Hepatocyte (in vitro differentiated cells): ENCODE data around the gene KIRREL3. TPM values are rescaled to one million over a fixed set of nuclear protein-coding genes. Genes with fewer than 3 reads are reported as not detected.

ENCODE experiments used
- DNase-seq: peaks from one replicate; pipeline ENCODE4 v3.0.0-alpha.2; 2016; ENCODE audit warnings: low spot score
- H2AFZ ChIP-seq: fragments of 200-600 bp; sonication (generic); 2 replicates; pipeline ENCODE4 v1.6.0; 2016; ENCODE audit warnings: antibody characterized with exemption, mild to moderate bottlenecking
- H3K27ac ChIP-seq: fragments of 200-600 bp; sonication (generic); 2 replicates; pipeline ENCODE4 v1.5.1; 2016; ENCODE audit warnings: mild to moderate bottlenecking
- H3K27me3 ChIP-seq: fragments of 200-600 bp; sonication (generic); 2 replicates; pipeline ENCODE4 v1.6.1; 2016
- H3K36me3 ChIP-seq: fragments of 200-600 bp; sonication (generic); replicated peaks from 2 replicates; pipeline ENCODE4 v1.5.1; 2016; ENCODE audit warnings: low read depth; ENCODE audit not compliant: insufficient read depth
- H3K4me1 ChIP-seq: fragments of 200-600 bp; sonication (generic); 2 replicates; pipeline ENCODE4 v1.5.1; 2016; ENCODE audit warnings: mild to moderate bottlenecking, moderate library complexity; ENCODE audit not compliant: insufficient read depth
- H3K4me2 ChIP-seq: fragments of 200-600 bp; sonication (generic); 2 replicates; pipeline ENCODE4 v1.6.0; 2016
- H3K4me3 ChIP-seq: fragments of 200-600 bp; sonication (generic); 2 replicates; pipeline ENCODE4 v1.5.1; 2016; ENCODE audit warnings: mild to moderate bottlenecking
- H3K79me2 ChIP-seq: fragments of 200-600 bp; sonication (generic); 2 replicates; pipeline ENCODE4 v1.6.0; 2017; ENCODE audit warnings: mild to moderate bottlenecking
- H3K9me2 ChIP-seq: fragments of 200-600 bp; sonication (generic); replicated peaks from 2 replicates; pipeline ENCODE4 v1.6.0; 2017; ENCODE audit warnings: mild to moderate bottlenecking; ENCODE audit not compliant: insufficient read depth
- H3K9me3 ChIP-seq: fragments of 200-600 bp; sonication (generic); 2 replicates; pipeline ENCODE4 v1.5.1; 2016; ENCODE audit warnings: low read depth, mild to moderate bottlenecking
- H4K20me1 ChIP-seq: fragments of 200-600 bp; sonication (generic); 2 replicates; pipeline ENCODE4 v1.6.0; 2016; ENCODE audit warnings: mild to moderate bottlenecking; ENCODE audit not compliant: insufficient read depth, poor library complexity, severe bottlenecking
- EZH2 ChIP-seq: fragments of 200-600 bp; sonication (generic); IDR thresholded peaks from 2 replicates; pipeline ENCODE4 v1.6.1; 2016; ENCODE audit warnings: antibody characterized with exemption, mild to moderate bottlenecking, borderline replicate concordance
- EZH2phosphoT487 ChIP-seq: fragments of 200-600 bp; sonication (generic); IDR thresholded peaks from one replicate; pipeline ENCODE4 v1.6.1; 2018; ENCODE audit warnings: antibody characterized with exemption, mild to moderate bottlenecking, low read depth, moderate library complexity; ENCODE audit not compliant: unreplicated experiment, severe bottlenecking
- WGBS: methylation state at CpG from one replicate; pipeline ENCODE4 v1.1.6; 2016; ENCODE audit warnings: low lambda C conversion rate; ENCODE audit errors: missing lambda C conversion rate; 5-methylcytosine and 5-hydroxymethylcytosine counted together
- polyA plus RNA-seq: library from polyadenylated mRNA; unstranded; fragments of >200 nt; fragmentation: Nextera tagmentation; extraction: Ambion mirVana; gene quantifications from 2 replicates; pipeline ENCODE4 v1.2.1, GENCODE V29; 2016
- total RNA-seq: library from RNA; depleted of rRNA; stranded (reverse); fragments of >200 nt; gene quantifications from 2 replicates; pipeline ENCODE4 v1.2.3, GENCODE V29; 2014
- TF ChIP-seq, protein P1 (sequence below): fragments of 200-600 bp; sonication (generic); IDR thresholded peaks from 2 replicates; pipeline ENCODE4 v1.5.1; 2016; ENCODE audit warnings: antibody characterized with exemption, mild to moderate bottlenecking; ENCODE audit not compliant: poor library complexity

Gene KIRREL3
- total and polyA plus RNA-seq, 2 experiments from 2014 or later = 0.33 to 0.86 TPM

GRCh38 chr11:126431401-126432064 is 569.0 kb downstream of the KIRREL3 start:
- Histone ChIP-seq H3K4me3 (no peak overlapping the region), H3K4me1 (peaks cover 9% of the 10 kb centered on the region), H2AFZ (no peak overlapping the region), H4K20me1 (no peaks in the 10 kb centered on the region), H3K27ac (peak overlapping the region; percentile 66), H3K9me3 (no peaks in the 10 kb centered on the region), H3K27me3 (no peaks in the 10 kb centered on the region), H3K4me2 (no peak overlapping the region), H3K79me2 (no peaks in the 10 kb centered on the region), H3K9me2 (no peaks in the 10 kb centered on the region), H3K36me3 (no peaks in the 10 kb centered on the region)
- WGBS = 89% methylated on average over 21 of the region's 23 CpGs
- TF ChIP-seq EZH2 (no peak), EZH2phosphoT487 (no peak)
- TF ChIP-seq, protein P1, sequence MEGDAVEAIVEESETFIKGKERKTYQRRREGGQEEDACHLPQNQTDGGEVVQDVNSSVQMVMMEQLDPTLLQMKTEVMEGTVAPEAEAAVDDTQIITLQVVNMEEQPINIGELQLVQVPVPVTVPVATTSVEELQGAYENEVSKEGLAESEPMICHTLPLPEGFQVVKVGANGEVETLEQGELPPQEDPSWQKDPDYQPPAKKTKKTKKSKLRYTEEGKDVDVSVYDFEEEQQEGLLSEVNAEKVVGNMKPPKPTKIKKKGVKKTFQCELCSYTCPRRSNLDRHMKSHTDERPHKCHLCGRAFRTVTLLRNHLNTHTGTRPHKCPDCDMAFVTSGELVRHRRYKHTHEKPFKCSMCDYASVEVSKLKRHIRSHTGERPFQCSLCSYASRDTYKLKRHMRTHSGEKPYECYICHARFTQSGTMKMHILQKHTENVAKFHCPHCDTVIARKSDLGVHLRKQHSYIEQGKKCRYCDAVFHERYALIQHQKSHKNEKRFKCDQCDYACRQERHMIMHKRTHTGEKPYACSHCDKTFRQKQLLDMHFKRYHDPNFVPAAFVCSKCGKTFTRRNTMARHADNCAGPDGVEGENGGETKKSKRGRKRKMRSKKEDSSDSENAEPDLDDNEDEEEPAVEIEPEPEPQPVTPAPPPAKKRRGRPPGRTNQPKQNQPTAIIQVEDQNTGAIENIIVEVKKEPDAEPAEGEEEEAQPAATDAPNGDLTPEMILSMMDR = no peak
- peak; percentile 51 for DNase-seq

DNA sequence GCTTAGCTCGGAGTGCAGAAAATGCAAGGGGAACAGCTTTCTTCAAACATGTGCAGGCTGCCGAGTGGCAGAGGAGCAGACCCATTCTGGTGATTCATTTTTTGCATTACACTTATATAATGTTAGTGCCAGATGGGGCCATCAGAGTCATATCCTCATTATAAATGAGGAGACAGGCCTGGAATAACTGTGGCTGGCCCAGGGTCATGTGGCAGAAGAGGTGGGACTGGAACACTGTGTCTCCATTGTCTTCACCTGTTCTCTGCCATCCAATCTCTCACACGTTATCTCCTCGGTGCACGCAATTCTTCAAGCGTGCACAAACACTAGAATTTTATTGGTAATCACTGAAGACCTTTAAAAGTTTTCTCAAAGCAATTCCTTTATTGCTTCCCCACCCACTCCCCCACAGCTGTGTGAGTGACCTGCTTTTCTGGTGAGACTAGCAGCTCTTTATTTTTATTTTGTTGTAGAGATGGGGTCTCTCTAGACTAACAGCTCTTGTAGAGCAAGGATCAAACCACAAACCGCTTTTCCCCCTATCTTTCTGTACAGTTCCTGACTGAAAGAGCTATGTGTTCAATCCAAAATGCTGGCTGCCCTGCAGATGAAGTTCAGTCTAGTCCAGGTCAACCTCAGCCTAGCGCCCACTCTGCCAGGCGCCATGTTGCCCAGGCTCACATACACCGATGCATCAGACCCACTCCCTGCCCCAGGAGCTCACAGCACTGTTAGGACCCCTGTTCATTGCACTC is 569.8 kb downstream of the KIRREL3 start:
- TF ChIP-seq, protein P1 = no peak
- TF ChIP-seq EZH2 = no peak
- TF ChIP-seq EZH2phosphoT487 = no peak
- no peak overlapping the region for H3K4me2 ChIP-seq
- no peaks in the 10 kb centered on the region for H3K9me2 ChIP-seq
- H3K9me3 ChIP-seq = no peaks in the 10 kb centered on the region
- no peaks in the 10 kb centered on the region for H3K79me2 ChIP-seq
- peaks cover 9% of the 10 kb centered on the region for H3K4me1 ChIP-seq
- H3K4me3 ChIP-seq = no peak overlapping the region
- 81% methylated on average over 10 of the region's 10 CpGs for WGBS
- no peak overlapping the region for H2AFZ ChIP-seq
- no peaks in the 10 kb centered on the region for H3K36me3 ChIP-seq
- H4K20me1 ChIP-seq = no peaks in the 10 kb centered on the region
- DNase-seq = no peak
- no peaks in the 10 kb centered on the region for H3K27me3 ChIP-seq
- H3K27ac ChIP-seq = peak overlapping the region; percentile 66

DNA sequence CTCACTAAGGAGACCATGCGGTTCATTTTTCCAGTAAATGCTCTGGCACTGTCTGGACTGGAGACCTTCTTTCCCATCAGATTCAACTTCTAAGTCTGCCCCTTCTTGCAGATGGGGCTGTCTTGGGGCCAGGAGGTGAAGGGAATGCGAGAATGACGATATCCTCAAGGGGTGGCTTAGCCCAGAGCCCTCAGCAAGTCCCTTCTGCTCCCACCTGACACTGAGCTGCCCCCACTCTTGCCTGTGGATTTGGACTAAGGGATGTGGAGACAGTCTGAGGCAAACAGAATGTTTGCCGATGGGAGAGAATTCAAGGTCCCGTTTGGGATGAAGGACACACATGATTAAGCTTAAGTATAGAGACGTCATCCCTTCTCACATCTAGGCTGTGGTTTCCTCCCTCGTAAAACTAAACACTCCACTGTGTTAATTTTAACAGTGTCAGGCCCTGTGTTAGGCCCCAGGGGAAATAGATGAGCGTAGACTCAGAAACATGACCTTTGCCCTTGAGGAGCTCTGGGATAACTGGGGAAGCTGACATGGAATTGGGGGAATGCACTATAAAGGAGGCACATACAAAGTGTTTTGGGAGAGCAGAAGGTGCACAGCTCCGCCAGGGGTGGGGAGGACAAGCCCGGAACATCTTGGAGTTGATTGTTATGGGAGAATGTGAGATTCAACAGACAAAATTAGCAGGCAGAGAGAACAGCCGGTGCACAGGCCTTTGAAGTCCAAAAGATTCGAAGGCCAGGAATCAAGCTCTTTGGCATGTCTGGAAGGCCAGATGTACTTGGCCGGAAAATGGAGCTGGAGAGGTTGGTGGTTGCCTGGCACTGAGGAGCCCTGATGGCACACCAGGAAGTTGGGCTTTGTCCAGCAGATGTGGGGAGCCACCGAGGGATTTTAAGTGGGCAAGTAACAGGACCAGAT is 573.5 kb downstream of the KIRREL3 start:
- Histone ChIP-seq H3K27me3 (no peaks in the 10 kb centered on the region), H3K9me3 (no peaks in the 10 kb centered on the region), H2AFZ (no peak overlapping the region), H3K79me2 (no peaks in the 10 kb centered on the region), H3K27ac (no peak overlapping the region), H3K36me3 (no peaks in the 10 kb centered on the region), H3K4me3 (no peak overlapping the region), H3K9me2 (no peaks in the 10 kb centered on the region), H3K4me1 (peaks cover 8% of the 10 kb centered on the region), H3K4me2 (no peak overlapping the region), H4K20me1 (no peaks in the 10 kb centered on the region)
- TF ChIP-seq EZH2phosphoT487 (no peak), EZH2 (no peak)
- TF ChIP-seq, protein P1 = no peak
- 73% methylated on average over 14 of the region's 14 CpGs for WGBS
- no peak for DNase-seq
